ENCODE results near the gene POP4.

The POP4 gene

GRCh38 chr19:29576761-29577648, 29.1 kb upstream of the POP4 start:
- no peak for DNase-seq (ENCODE audit: low read depth)

- no peak for DNase-seq (ENCODE audit: low read depth)
Measured at GRCh38 chr19:29577649-29577963, 28.5 kb upstream of the POP4 start.

GRCh38 chr19:29578349-29578748, 27.7 kb upstream of the POP4 start:
- DNase-seq (ENCODE audit: low read depth): no peak

- DNase-seq (ENCODE audit: low read depth): no peak
Measured at GRCh38 chr19:29579308-29579910, 26.7 kb upstream of the POP4 start.

- no peak for DNase-seq (ENCODE audit: low read depth)
Measured at GRCh38 chr19:29581398-29581797, 24.7 kb upstream of the POP4 start.

- no peak for DNase-seq (ENCODE audit: low read depth)
Measured at GRCh38 chr19:29583196-29583999, 22.7 kb upstream of the POP4 start.

DNA sequence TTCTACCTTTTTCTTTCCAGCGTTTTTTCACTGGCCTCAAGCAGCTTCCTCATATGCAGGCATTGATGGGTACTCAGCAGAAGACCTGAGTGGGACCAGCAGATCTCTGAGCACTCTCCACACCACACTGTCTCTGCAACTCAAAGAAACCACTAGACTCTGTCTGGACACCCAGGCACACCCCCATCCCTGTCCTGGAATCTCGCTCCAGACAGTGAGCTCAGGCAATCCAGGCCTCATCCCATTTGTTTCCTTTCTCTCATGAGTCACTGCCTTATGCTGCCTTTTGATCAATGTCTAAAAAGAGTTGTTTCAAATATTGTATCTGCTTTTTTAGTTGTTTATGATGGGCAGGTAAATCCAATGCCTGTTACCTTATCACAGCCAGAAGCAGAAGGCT, 19.7 kb upstream of the POP4 start:
- DNase-seq (ENCODE audit: low read depth): no peak

DNA sequence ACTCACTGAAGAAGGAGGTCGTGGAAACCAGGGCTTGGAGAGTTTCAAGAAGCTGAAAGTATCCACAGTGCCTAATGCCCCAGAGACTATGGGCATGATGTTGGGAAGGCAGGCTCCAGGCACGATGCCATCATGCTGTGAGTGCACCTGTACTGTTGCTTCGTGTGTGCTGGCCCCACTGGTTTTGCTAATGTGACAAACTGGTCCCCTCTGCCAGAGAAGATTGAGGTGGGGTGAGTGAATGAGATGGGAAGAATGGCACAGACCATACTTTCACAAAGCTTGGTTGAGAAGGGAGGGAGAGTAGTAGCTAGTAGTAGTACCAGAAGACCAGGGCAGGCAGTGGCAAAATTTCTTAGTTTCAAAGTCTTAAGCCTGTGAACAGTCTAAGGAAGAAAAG, 19.0 kb upstream of the POP4 start:
- DNase-seq (ENCODE audit: low read depth): no peak

- peak; percentile 34 for DNase-seq (ENCODE audit: low read depth)
Measured at GRCh38 chr19:29587518-29587986, 18.5 kb upstream of the POP4 start.

- no peak for DNase-seq (ENCODE audit: low read depth)
Measured at GRCh38 chr19:29588095-29588494, 18.0 kb upstream of the POP4 start.

GRCh38 chr19:29590278-29590677, 15.8 kb upstream of the POP4 start:
- no peak for DNase-seq (ENCODE audit: low read depth)

GRCh38 chr19:29591670-29592069, 14.4 kb upstream of the POP4 start:
- DNase-seq (ENCODE audit: low read depth): no peak

DNA sequence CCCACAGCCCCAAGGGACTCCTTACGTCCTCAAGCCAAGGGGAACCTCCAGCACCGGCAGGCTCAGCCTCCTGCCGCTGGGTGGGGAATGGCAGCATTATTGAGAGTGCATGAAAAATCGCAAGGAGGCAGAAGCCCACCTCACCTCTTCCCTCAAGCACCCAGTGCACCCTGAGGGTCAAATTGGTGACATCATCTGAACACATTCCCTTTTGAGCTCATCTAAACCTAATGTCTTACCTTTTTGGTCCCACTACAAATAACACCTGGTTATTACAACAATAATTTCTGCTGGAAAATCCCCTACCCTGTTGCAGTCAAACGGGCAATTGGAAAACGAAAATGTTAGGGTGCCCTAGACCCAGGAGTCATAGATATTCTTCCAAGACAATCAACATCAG, 12.2 kb upstream of the POP4 start:
- DNase-seq (ENCODE audit: low read depth): no peak

DNA sequence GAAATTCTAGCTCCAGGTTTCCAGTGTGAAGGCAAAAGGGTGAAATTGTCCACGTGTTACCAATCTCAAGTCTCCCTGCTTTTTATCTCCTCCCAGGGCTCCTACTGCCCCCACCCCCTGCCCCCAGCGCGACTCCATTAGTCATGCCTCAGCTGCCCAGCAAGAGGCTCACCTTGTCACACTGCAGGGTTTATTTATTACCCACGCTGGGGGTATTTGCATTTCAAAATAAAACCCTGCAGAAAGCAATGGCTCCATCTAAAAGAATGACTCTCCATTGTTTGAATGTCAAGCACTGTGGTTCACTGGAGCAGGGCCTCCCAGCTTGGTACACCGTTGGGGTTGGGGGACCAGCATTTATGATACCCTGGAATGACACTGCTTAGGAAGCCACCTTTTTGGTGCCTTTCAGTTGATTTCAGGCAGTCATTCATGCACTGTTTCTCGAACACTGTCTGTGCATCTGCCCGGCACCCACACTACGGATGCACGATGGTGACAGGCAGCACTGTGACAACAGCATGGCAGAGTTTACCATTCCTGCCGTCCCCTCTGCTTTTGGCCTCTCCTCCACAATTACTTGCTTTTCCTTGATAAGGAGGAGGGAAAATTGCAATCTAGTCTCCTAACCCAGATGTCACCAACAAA, 9.9 kb upstream of the POP4 start:
- no peak for DNase-seq (ENCODE audit: low read depth)

GRCh38 chr19:29596885-29597525, 9.1 kb upstream of the POP4 start:
- no peak for DNase-seq (ENCODE audit: low read depth)

- DNase-seq (ENCODE audit: low read depth): no peak
Measured at GRCh38 chr19:29598036-29598435, 8.0 kb upstream of the POP4 start.

GRCh38 chr19:29598496-29598895, 7.6 kb upstream of the POP4 start:
- no peak for DNase-seq (ENCODE audit: low read depth)

DNA sequence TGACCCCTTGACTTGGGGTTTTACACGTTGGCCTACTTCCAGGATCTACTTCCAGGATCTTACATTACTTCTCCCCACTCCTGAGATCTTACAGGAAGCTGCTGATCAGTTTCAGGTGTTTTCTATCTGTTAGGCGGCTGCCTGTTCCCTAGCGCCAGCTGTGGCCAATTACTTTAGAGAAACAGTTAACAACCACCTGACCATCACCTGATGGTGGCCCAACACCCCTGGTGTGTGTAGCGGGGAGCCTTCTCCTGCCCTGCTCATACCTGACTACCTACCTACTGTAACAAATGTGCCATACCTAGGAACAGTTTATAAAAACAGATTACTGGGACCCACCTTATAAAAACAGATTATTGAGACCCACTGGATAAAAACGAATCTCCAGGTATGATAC, 2.8 kb upstream of the POP4 start:
- no peak for DNase-seq (ENCODE audit: low read depth)

GRCh38 chr19:29606420-29606747, 301 bp downstream of the POP4 start:
- no peak for DNase-seq (ENCODE audit: low read depth)

DNA sequence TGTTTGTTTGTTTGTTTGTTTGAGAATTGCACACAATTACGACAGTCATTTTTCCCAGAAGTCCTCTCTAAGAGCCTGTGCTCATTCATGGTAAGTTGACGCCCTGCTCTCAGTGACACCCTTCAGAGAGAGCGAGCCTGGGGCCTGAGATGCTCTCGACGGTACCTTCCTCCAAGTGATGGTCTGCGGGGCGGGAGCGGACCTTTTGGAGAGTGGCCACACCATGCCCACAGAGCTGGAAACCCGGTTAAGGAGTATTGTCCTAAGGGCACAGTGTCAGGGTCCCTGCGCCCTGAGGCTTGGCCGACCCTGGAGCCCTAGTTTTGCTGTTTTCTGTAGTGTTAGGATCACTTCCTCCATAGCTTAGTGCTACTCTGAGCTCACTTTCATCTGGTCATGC, 3.6 kb downstream of the POP4 start:
- DNase-seq (ENCODE audit: low read depth): no peak

GRCh38 chr19:29610213-29610573, 4.1 kb downstream of the POP4 start:
- DNase-seq (ENCODE audit: low read depth): no peak

All from GM04503 (cell line).